NCI-H1105 treated with DMSO at 0.1 percent for 48 hours (cell line): ENCODE results near the gene ADGRB3.
A peak's percentile ranks its signal among the peaks of the same experiment; 100 is the strongest.
"Not testable (repeated sequence)": the region's sequence is repeated elsewhere in the genome, so short reads cannot be mapped to it uniquely, and the experiment has no call there.

ENCODE experiments used
- DNase-seq: peaks from one replicate; lab custom pipeline; 2025; lab: John Stamatoyannopoulos, UW

ADGRB3 gene

DNA sequence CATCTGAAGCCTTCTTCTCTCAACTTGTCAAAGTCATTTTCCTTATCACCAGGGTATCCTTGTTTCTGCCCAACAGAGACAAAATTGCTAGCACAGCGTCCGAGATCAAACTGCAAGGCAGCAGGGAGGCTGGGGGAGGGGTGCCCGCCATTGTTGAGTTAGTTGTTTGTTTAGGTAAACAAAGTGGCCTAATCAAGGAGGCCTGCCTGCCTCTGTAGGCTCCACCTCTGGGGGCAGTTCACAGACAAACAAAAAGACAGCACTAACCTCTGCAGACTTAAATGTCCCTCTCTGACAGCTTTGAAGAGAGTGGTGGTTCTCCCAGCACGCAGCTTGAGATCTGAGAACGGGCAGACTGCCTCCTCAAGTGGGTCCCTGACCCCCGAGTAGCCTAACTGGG lies 155.0 kb downstream of the ADGRB3 start:
- DNase-seq = not testable (repeated sequence)

DNA sequence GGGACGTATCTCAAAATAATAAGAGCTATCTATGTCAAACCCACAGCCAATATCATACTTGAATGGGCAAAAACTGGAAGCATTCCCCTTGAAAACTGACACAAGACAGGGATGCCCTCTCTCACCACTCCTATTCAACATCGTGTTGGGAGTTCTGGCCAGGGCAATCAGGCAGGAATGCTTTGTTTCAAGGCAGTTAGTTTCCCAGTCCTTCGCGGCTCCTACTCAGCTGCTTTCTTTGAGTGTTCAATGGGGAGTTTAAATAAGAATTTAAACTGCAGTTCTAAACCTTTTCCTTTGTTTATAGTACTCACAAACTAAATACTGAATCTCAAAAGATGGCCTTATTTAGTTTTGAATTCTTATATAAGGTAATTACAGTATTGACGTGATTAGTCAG lies 179.9 kb downstream of the ADGRB3 start:
- DNase-seq = not testable (repeated sequence)

DNA sequence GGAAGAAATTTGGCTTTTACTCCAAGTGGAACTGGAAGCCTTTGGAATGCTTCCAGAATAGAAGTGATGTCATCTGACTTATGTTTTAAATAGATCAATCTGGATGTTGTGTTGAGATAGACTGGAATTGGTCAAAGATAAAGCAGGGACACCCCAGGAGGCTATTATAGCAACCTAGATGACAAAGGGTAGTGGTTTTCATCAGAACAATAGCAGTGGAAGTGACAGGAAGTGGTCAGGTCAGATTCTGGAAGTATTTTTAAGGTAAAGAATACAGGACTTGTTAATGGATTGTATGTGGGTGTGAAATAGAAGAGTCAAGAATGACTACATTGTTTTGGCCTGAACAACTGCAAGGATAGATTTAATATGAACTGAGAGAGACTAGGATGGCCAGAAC lies 191.4 kb downstream of the ADGRB3 start:
- DNase-seq = no peak

DNA sequence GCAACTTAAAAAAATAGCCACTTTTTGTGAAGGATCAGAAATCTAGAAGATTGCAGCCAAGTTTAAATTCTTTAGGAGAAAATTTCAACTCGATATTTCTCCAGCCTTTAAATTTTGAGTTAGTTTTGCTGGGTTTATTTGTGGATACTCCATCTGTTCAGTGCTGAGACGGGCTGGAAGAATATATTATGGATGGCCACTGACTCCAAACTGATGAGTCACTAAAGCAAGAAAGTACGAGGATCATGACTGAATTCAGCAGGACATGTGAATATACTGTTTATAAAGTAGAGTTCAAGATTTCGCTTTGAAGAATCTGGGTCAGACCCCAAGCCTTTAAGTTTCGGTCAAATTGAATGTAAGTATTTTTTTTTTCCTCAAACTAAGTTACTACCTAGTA lies 199.5 kb downstream of the ADGRB3 start:
- DNase-seq = no peak

DNA sequence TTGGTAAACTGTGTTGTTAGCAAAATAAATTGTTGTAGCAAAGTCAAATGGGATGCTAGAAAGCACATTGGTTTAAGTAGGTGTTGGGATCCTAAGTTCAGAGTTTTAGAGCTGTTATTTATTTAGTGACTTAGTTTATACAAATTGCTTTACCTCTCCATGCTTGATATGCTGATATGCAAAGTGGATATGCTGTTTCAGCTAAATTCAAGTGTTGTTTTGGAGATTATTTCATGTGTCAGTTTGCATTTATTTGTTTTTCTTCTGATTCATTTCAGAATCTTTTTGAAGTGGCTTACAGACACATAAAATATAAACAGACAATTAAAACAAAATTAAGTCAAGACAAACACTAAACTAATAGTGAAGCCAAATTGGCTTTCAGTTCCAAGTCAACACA lies 203.5 kb downstream of the ADGRB3 start:
- DNase-seq = no peak

DNA sequence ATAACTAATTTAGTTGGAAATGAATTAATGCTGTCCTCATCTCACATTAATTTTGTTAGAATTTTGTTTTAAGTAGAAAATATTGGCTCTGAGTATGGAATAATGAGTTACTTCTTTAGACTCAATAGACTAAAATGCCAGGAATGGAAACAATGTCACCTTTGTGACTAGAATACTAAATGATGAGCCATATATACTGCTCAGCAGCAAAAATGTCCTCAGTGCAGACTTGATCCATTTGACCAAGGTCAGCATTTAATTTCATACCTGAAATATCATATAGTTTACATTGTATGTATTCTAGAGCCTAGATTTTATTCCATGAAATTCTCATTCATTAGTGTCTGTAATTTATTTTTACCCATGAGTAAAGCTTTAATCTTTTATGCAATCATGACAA lies 217.7 kb downstream of the ADGRB3 start:
- no peak for DNase-seq

DNA sequence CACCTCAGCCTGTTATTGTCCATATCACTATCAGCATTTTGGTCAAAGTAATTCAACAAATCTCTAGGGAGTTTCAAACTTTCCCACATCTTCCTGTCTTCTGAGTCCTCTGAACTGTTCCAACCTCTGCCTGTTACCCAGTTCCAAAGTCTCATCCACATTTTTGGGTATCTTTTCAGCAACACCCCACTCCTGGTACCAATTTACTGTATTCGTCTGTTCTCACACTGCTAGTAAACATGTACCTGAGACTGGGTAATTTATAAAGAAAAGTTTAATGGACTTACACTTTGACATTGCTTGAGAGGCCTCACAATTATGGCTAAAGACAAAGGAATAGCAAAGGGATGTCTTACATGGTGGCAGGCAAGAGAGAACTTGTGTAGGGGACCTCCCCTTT lies 224.2 kb downstream of the ADGRB3 start:
- DNase-seq = no peak

DNA sequence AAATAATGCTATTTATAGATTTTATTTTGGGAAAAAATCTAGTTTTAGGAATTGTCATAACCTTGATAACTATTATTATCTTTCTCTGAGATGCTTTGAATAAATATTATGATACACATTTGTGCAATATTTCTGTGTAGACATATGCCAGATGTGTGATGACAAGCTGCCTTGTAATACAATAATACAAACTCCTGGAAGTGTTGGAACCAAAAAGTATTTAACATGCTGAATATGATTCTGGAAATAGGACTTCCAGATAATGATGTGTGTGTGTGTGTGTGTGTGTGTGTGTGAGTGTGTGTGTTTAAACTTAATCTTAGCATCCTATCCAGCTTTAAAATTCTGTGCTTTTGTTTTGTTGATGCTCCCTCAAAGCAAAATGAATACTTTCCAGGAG lies 233.6 kb downstream of the ADGRB3 start:
- DNase-seq = no peak

DNA sequence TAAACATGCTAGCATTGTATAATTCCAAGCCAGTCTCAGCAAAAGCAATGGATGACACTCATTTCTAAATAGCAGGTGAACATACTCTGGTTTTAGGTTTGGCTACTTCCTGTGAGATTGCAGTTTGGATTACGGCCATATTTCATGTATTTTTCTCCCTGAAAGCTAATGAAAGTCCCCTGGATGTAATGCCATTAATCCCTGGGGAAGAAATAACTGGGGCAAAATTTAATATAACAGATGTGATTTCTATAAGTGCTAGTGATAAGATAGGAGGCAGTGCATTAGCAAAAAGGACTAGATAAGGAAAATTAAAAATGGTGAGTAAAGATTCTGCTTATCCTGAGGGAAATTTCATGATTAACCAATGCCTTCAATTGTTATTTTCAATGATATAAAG lies 238.2 kb downstream of the ADGRB3 start:
- no peak for DNase-seq

DNA sequence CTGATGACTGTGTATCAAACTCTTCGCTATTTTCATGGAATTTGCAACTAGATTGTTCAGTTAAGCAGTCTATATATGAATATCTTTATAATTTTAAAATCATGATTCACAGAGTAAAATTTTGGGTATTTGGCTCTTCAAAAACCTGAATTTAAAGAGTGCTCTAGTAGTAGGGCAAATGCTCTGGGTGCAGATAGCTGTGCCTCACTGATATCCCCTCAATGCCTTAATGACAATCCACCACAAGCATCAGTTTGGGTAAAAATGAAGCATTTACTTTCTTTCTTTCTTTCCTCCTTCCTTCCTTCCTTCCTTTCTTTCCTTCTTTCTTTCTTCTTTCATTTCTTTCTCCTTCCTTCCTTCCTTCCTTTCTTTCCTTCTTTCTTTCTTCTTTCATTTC lies 239.7 kb downstream of the ADGRB3 start:
- DNase-seq = no peak

DNA sequence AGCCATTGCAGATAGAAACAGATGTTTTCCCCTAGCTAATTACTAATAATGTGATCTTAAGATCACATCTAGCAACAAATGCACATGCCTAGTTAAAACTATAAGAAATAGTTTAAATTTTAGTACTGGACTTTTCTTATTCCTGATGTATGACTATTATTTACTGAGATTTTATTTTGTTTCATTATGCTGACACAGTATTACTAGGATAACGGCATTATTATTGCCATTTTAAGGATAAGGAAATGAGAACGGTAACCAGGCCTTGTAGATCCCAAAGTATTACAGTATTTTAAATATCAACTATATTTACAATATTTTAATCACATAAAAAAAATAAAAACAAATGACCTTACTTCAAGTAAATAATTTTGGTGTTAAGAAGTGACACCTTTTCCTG lies 240.3 kb downstream of the ADGRB3 start:
- no peak for DNase-seq

DNA sequence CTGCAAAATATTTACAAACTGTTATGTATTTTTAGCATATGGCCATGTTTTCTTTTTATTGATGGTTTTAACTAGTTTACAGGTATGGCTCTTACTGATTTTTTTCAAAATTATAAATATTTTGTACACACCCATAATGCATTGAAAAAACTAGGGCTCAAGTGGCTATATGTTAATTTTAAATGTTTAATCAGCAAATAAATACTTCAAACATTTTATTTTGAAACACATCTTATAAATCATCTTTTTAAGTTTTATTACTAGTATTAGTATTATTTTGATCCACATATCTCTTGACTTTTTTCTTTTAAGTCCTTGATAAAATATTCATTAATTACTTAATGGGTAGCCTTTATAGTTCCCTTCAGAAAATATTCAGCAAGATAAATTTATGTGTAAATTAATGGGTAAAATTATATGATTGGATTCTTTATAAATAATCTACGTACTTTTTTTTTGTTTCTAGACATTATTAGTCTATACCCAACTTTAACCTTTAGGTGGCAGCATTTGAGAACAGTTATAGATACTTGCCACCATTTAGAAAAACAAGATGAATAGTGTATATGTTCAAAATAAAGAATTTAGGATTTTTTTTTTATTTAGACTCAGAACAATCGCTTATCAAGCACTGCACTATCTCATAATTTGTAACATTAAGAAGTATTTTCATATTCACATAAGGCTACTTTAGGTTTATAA lies 241.9 kb downstream of the ADGRB3 start:
- DNase-seq = peak; percentile 66

DNA sequence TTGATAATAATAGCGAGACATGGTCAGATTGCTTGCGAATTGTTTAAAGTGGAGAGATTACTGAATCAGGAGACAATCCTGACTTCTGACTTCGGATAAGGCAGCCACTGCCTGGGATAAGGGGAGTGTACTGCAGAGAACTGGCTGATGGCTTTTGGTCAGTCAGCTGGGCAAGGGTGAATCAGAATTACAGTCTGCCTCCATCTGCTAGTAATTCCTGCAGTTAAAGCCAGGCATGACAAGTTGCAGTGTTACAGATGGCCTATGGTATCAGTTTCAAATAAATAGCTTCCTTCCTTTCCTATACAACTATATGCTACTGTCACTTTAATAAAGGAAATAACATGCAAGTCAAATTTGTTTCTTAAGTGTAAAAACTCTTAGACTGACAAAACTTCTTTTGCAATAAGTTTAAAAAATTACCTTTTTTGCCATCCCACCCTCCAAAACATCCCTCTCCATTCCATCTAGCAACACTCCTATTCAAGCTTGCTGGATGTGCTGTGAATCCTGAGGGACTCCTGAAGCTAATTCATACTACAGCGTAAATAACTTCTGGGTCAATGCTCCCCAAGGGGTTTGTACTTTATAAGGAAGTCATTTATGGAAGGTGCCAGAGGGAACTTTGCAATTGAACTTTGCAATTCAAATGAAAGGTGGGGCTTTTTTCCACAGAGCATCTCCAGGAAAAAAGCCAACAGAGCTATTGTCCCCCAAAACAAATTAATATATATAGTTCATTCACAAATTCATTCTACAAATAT lies 245.2 kb downstream of the ADGRB3 start:
- no peak for DNase-seq

DNA sequence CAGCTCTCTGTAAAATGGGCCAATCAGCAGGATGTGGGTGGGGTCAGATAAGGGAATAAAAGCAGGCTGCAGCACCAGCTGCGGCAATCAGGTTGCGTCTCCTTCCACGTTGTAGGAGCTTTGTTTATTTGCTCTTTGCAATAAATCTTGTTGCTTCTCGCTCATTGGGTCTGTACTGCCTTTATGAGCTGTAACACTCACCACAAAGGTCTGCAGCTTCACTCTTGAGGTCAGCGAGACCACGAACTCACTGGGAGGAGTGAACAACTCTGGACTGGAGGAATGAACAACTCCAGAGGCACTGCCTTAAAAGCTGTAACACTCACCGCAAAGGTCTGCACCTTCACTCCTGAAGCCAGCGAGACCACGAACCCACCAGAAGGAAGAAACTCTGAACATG lies 248.2 kb downstream of the ADGRB3 start:
- not testable (repeated sequence) for DNase-seq

DNA sequence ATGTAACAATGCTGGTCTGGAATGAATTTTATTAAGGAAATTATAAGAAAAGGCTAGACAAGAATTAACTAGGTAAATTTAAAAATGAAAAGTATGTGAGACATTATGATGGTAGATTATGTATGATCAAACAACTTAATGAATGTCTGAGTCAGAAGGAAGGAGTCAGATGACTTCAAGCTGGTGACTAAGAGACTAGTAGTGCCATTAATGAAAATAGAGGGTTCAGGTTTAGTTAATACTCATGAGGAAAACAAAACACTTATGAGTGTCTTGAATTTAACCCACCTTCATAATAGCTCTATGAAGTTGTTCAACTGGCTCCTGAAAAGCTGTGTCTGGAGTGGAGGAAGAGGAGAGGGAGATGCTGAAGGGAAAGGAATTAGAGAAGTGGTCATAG lies 256.3 kb downstream of the ADGRB3 start:
- DNase-seq = no peak

DNA sequence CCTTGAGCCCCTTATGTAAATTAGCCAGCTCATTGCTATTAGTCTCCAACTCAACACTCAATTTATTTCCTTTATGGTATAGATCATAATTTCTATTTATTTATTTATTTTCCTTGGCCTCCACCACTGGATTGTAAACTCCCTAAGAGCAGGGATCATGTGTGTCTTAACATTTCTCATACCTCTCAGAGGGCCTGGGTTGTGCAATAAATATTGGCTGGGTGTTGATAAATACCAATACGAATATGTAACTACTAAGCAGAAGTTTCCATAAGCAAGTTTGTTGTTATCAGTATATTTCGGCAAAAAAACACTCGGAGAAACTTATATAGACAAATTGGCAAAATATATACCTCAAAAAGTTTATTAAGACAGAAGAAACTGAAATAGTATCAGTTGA lies 257.4 kb downstream of the ADGRB3 start:
- DNase-seq = no peak

DNA sequence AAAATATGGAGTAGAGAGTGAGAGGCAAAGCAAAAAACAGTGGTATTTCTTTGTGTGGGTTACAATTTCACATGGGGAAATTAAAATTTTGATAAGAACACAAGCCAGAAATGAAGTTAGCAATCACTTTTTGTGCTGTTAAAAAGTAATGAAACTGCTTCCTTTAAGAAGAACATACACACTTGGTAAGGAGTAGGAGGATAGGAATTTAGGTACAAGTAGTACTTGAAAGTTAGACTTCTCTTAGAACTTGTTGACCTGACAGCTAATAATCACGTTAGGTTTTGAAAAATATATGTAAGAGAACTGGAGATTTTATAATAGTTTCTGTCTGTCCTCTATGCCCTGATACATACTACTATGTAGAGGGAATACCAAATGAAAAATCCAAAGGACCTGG lies 260.8 kb downstream of the ADGRB3 start:
- no peak for DNase-seq

DNA sequence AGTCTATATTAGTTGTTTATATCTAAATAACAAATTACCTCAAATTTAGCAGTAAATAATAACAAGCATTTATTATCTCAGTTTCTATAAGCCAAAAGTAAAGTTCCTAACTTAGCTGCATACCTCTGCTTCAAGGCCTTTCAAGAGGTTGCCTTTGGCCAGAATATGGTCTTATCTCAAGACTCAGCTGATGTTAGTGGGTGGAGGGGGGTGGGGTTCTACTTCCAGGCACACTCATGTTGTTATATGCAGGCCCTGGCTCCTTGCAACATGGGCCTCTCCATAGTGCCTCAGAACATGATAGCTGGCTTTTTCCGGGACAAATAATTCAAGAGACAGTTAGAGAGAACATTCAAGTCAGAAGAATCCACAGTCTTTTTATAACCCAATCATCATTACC lies 266.0 kb downstream of the ADGRB3 start:
- DNase-seq = no peak

DNA sequence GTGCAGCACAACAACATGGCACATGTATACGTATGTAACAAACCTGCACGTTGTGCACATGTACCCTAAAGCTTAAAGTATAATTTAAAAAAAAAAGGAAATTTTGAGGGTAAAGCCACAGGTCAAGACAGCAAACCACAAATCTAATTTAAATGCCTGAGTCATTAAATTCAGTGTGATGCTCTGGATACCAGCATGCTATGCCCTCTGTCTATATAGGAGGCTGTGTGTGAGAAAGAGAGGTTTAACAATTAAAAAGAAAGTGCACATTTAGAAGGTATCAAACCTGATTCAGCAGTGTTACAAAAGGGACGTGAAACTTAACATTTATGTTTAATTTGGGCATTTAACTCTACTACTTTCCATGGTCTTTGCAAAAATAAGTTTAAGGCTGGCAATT lies 276.3 kb downstream of the ADGRB3 start:
- DNase-seq = no peak

DNA sequence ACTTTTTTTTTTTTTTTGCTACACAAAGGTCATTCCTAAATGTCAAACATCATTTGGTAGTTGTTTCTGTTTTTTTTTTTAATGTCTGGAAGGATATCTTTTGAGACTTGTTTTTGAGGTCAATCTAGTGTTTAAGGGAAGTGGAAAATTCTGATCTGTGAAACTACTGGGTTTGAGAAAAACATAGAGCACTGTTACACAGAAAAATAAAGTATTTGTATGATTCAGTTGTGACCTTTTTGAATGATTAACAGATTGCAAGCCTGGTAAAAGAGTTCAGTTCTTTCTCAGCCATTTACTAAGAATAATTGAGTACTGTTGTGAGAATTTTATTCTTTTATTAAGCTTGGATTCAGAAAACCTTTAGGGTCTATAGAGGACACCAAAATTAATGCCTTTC lies 276.7 kb downstream of the ADGRB3 start:
- no peak for DNase-seq

DNA sequence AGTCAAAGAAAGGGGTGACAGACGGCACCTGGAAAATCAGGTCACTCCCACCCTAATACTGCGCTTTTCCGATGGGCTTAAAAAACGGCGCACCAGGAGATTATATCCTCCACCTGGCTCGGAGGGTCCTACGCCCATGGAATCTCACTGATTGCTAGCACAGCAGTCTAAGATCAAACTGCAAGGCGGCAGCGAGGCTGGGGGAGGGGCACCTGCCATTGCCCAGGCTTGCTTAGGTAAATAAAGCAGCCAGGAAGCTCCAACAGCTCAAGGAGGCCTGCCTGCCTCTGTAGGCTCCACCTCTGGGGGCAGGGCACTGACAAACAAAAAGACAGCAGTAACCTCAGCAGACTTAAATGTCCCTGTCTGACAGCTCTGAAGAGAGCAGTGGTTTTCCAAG lies 277.7 kb downstream of the ADGRB3 start:
- not testable (repeated sequence) for DNase-seq

DNA sequence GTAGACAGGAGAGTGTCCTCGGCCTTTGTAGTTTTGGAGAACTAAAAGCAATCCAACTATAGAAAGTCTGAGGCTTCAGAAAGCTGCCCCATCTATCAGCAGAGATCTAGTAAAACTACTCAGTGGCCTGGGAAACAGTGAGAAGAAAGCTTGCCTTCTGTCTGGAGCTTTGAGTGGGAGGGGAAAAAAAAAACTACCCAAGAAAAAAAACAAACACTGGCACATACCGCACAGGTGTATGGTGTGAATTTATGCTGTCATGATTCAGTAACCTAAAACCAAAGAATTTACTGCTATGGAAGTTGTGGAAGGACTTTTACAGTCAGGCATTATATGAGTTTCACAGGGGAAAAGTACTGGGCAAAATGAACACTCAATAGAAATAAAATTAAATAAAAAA lies 280.5 kb downstream of the ADGRB3 start:
- no peak for DNase-seq

DNA sequence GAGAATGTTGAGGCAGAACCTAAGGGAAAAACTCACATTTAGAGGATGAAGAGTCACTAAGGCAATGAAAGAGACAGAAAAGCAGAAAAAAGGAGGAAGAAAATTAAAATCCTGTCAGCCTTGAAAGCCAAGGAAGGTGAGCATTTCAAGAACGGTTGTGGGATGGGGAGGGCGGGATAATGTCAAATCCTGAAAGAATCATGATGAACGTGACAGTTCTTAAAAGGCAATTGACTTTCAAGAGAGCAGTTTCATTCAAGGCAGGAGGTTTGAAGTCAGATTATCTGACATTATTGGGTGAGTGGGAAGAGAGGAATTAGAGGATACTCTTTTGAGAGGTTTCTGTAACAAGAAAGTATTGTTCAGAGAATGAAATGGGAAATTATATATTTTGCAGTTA lies 284.5 kb downstream of the ADGRB3 start:
- no peak for DNase-seq

DNA sequence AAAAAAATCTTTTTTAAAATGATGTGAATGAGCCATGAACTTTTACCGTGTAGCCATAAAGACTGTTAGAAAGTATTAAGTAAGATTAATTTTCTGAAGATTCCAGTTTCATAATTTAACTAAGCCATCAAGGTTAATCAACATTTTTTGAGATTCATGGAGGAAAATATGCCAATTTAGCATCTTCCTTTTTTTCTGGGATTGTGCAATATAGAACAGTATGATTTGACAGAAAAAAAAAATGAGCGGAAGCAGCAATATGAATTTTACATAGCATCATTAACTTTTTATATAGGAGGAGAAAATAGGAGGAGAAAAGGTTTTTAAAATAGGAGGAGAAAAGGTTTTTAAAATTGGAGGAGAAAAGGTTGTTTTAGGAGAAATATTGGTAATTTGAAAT lies 306.3 kb downstream of the ADGRB3 start:
- no peak for DNase-seq
